GM12878 (cell line): ENCODE results near the gene CLEC3A. TPM values are rescaled to one million over a fixed set of nuclear protein-coding genes. Genes with fewer than 3 reads are reported as not detected.

Experiments
- ATAC-seq: fragments of 200-7000 bp; cut with Tn5 transposase; 3 replicates; pipeline ENCODE4 v1.9.1; 2020; ENCODE audit warnings: mild to moderate bottlenecking, moderate library complexity
- BruUV-seq: library from RNA; stranded (reverse); fragments of 400-500 nt; replicated peaks from 2 replicates; lab custom pipeline; 2021; lab: Mats Ljungman, UMichigan
- CTCF ChIA-PET: fragments of 300-600 bp; sonication (Branson Sonifier 250); formaldehyde crosslinking; extraction: SDS; loops from one replicate; lab custom pipeline; 2021; ENCODE audit warnings: inconsistent platforms; lab: Yijun Ruan, JAX
- POLR2A ChIA-PET: fragments of 350-600 bp; formaldehyde crosslinking; extraction: SDS; loops from one replicate; lab custom pipeline; 2021; ENCODE audit warnings: inconsistent platforms; lab: Charles Lee
- RAD21 ChIA-PET: fragments of 300-600 bp; sonication (Branson Sonifier 250); formaldehyde crosslinking; loops from one replicate; lab custom pipeline; 2023; ENCODE audit warnings: antibody characterized with exemption; ENCODE audit not compliant: unreplicated experiment; lab: Charles Lee
- SMC1A ChIA-PET: fragments of 300-600 bp; sonication (Branson Sonifier 250); formaldehyde crosslinking; loops from one replicate; lab custom pipeline; 2023; ENCODE audit not compliant: unreplicated experiment, uncharacterized antibody; lab: Charles Lee
- DNase-seq: peaks from one replicate; pipeline ENCODE4 v3.0.0-alpha.2; 2011; ENCODE audit warnings: low read depth, low spot score
- FAIRE-seq: peaks from 3 replicates; lab custom pipeline; 2011; peaks lifted over from hg19 to GRCh38; lab: Jason Lieb, UNC
- H2AFZ ChIP-seq: 2 replicates; pipeline ENCODE4 v1.6.0; 2011; ENCODE audit warnings: low read depth, low read length, control low read depth; ENCODE audit not compliant: control insufficient read depth
- H3K27ac ChIP-seq: 2 replicates; pipeline ENCODE4 v1.5.1; 2011; ENCODE audit warnings: control low read depth; ENCODE audit not compliant: control insufficient read depth, insufficient read depth
- H3K27me3 ChIP-seq, 2 experiments: replicated peaks in 1 of 2; 2 replicates each; pipeline versions ENCODE4 v1.6.0 to v1.6.1; 2011; ENCODE audit warnings: low read length in 1 of 2; ENCODE audit not compliant: control insufficient read depth in 2 of 2, insufficient read depth in 2 of 2
- H3K36me3 ChIP-seq, 2 experiments: 2 replicates each; pipeline ENCODE4 v1.5.1; 2011; ENCODE audit warnings: low read length in 1 of 2; ENCODE audit not compliant: control insufficient read depth in 2 of 2, insufficient read depth in 2 of 2
- H3K4me1 ChIP-seq: 2 replicates; pipeline ENCODE4 v1.6.1; 2011; ENCODE audit warnings: mild to moderate bottlenecking, low read length, moderate library complexity, mixed read lengths; ENCODE audit not compliant: control insufficient read depth, insufficient read depth
- H3K4me2 ChIP-seq: 2 replicates; pipeline ENCODE4 v1.6.0; 2011; ENCODE audit warnings: control low read depth; ENCODE audit not compliant: control insufficient read depth, insufficient read depth
- H3K4me3 ChIP-seq: fragments of 200-600 bp; sonication (generic); 2 replicates; pipeline ENCODE4 v1.5.1; 2016
- H3K79me2 ChIP-seq: 2 replicates; pipeline ENCODE4 v1.6.0; 2011; ENCODE audit warnings: low read length; ENCODE audit not compliant: control insufficient read depth, insufficient read depth
- H3K9ac ChIP-seq: 2 replicates; pipeline ENCODE4 v1.8.0; 2011; ENCODE audit warnings: low read length, control low read depth, mixed read lengths; ENCODE audit not compliant: control insufficient read depth, insufficient read depth
- H3K9me3 ChIP-seq: replicated peaks from 3 replicates; pipeline ENCODE4 v1.5.1; 2011; ENCODE audit warnings: mild to moderate bottlenecking, low read length; ENCODE audit not compliant: control insufficient read depth, insufficient read depth
- H4K20me1 ChIP-seq: 2 replicates; pipeline ENCODE4 v1.6.0; 2011; ENCODE audit not compliant: control insufficient read depth, insufficient read depth
- BHLHE40 ChIP-seq, 2 experiments: fragments of 450-650 bp in 1 of 2; IDR thresholded peaks; 2 replicates each; pipeline ENCODE4 v1.6.1; 2011 to 2017; ENCODE audit warnings: low read depth in 2 of 2, borderline replicate concordance in 1 of 2, improper control_type of control experiment in 1 of 2, low read length in 1 of 2, mild to moderate bottlenecking in 1 of 2
- HDAC6 ChIP-seq: fragments of 200-600 bp; sonication (generic); IDR thresholded peaks from one replicate; pipeline ENCODE4 v1.8.0; 2017; ENCODE audit warnings: antibody characterized with exemption; ENCODE audit not compliant: unreplicated experiment
- KDM1A ChIP-seq: fragments of 200-600 bp; sonication (generic); IDR thresholded peaks from 2 replicates; pipeline ENCODE4 v1.6.1; 2016; ENCODE audit warnings: borderline replicate concordance
- NFYB ChIP-seq: IDR thresholded peaks from 2 replicates; pipeline ENCODE4 v1.6.1; 2011; ENCODE audit warnings: low read depth, mild to moderate bottlenecking, low read length, improper control_type of control experiment, moderate library complexity; ENCODE audit not compliant: insufficient read depth
- RB1 ChIP-seq: fragments of 450-650 bp; formaldehyde crosslinking; IDR thresholded peaks from 2 replicates; pipeline ENCODE4 v1.6.1; 2017; ENCODE audit warnings: mild to moderate bottlenecking, borderline replicate concordance
- STAT3 ChIP-seq: IDR thresholded peaks from 2 replicates; pipeline ENCODE4 v1.6.1; 2011; ENCODE audit warnings: low read depth, low read length, improper control_type of control experiment
- WGBS: methylation state at CpG from one replicate; pipeline ENCODE4 v1.1.6; 2016; ENCODE audit warnings: low lambda C conversion rate; ENCODE audit not compliant: insufficient replicate concordance, insufficient coverage; ENCODE audit errors: missing lambda C conversion rate; 5-methylcytosine and 5-hydroxymethylcytosine counted together
- in situ Hi-C: fragments of 300-500 bp; cut with MboI; formaldehyde crosslinking; loops from 9 replicates; pipeline ENCODE4 v1.14.3; 2018; ENCODE audit warnings: mixed read lengths
- intact Hi-C: fragments of 100-400 bp; cut with micrococcal nuclease; formaldehyde crosslinking; loops from one replicate; pipeline ENCODE4 v1.14.2; 2022; ENCODE audit not compliant: unreplicated experiment
- polyA plus RNA-seq, 11 experiments: library from polyadenylated mRNA; depleted of rRNA in 4 of 11; unstranded in 6 of 11; stranded (reverse) in 5 of 11; fragments of >200 nt; fragmentation: Nextera tagmentation in 4 of 11; fragmentation: Illumina TruSeq in 1 of 11; extraction: Ambion mirVana in 4 of 11; extraction: Trizol in 1 of 11; gene quantifications; 1 replicate in 1 of 11; 2 replicates in 10 of 11; pipeline versions ENCODE4 v1.2.1 to v1.2.3, GENCODE V29; 2011 to 2016; ENCODE audit warnings: inconsistent platforms in 2 of 11, missing spikeins in 2 of 11, low read depth in 1 of 11
- total RNA-seq, 4 experiments: library from RNA; depleted of rRNA in 3 of 4; stranded (reverse); fragments of >200 nt in 3 of 4; fragmentation: Illumina TruSeq in 1 of 4; extraction: Trizol in 1 of 4; gene quantifications; 2 replicates each; pipeline versions ENCODE4 v1.2.1 to v1.2.3, GENCODE V29; 2013 to 2021
- TF ChIP-seq, protein P1 (sequence below): fragments of 450-650 bp; formaldehyde crosslinking; IDR thresholded peaks from 2 replicates; pipeline ENCODE4 v1.5.0; 2022; ENCODE audit warnings: mild to moderate bottlenecking, missing genetic modification characterization
- TF ChIP-seq, protein P2 (sequence below): fragments of 450-650 bp; IDR thresholded peaks from 2 replicates; pipeline ENCODE4 v1.6.1; 2017; ENCODE audit warnings: low read depth, mild to moderate bottlenecking, moderate library complexity
- TF ChIP-seq, protein P3 (sequence below): fragments of 150-350 bp; IDR thresholded peaks from 2 replicates; pipeline ENCODE4 v1.6.1; 2016; ENCODE audit warnings: low read depth, low read length
- TF ChIP-seq, protein P4 (sequence below): fragments of 450-650 bp; IDR thresholded peaks from 2 replicates; pipeline ENCODE4 v1.6.1; 2018; ENCODE audit warnings: borderline replicate concordance, mild to moderate bottlenecking; ENCODE audit not compliant: partially characterized antibody

Gene CLEC3A
- total and polyA plus RNA-seq, 10 of the 15 experiments (the other 5 are each of a cell fraction or from before 2014, with no cell fraction given): not detected

DNA sequence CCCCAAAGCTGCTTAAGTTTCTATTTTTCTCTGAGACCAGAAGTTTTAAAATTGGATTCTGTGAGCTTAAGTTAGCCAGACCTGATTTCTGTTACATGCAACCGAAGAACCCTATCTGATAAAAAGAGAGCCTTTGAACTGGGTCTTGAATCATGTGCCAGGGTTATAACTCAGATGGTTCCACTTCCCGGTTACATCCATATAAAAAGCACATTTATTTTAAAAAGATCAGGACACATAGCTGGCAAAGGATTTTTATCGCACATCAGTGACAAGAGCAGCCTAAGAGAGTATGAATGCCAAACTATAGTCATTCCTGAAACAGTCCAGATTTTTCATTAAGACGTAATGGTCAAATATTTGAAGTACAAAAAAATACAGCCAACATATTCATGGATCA lies 32.5 kb upstream of the CLEC3A start:
- Histone ChIP-seq H3K9me3 (no peaks in the 10 kb centered on the region; the same call in 2 of the 3 replicates), H3K27ac (no peak overlapping the region), H2AFZ (no peak overlapping the region), H3K36me3 (no peaks in the 10 kb centered on the region), H3K4me3 (no peak overlapping the region), H3K9ac (no peak overlapping the region), H3K4me2 (no peak overlapping the region), H4K20me1 (no peaks in the 10 kb centered on the region), H3K4me1 (no peaks in the 10 kb centered on the region; the same call in 1 of the 2 replicates), H3K27me3 (no peaks in the 10 kb centered on the region), H3K79me2 (no peaks in the 10 kb centered on the region)
- ChIA-PET SMC1A (no interaction called here), RAD21 (interaction anchor here (1.2 kb wide), 1 partner anchor 12 kb away, joined by 3 read pairs; no protein-coding TSS in a partner anchor), CTCF (interaction anchor here (1.2 kb wide), 1 partner anchor 12 kb away, joined by 5 read pairs; no protein-coding TSS in a partner anchor), POLR2A (interaction anchor here (0.7 kb wide), 1 partner anchor 13 kb away, joined by 3 read pairs; no protein-coding TSS in a partner anchor)
- no peak for ATAC-seq
- BruUV-seq: no TSS peak
- intact Hi-C loops (no loop called here), in situ Hi-C loops (no loop called here)
- WGBS: 40% methylated on average over 4 of the region's 4 CpGs
- TF ChIP-seq NFYB (no peak), STAT3 (no peak), RB1 (no peak), BHLHE40 (IDR thresholded peaks at IDR 0.05; ENCODE audit: borderline replicate concordance in 1 of 2, low read depth in 2 of 2, low read length in 1 of 2) (no peak), HDAC6 (no peak), KDM1A (no peak)
- TF ChIP-seq, protein P1, sequence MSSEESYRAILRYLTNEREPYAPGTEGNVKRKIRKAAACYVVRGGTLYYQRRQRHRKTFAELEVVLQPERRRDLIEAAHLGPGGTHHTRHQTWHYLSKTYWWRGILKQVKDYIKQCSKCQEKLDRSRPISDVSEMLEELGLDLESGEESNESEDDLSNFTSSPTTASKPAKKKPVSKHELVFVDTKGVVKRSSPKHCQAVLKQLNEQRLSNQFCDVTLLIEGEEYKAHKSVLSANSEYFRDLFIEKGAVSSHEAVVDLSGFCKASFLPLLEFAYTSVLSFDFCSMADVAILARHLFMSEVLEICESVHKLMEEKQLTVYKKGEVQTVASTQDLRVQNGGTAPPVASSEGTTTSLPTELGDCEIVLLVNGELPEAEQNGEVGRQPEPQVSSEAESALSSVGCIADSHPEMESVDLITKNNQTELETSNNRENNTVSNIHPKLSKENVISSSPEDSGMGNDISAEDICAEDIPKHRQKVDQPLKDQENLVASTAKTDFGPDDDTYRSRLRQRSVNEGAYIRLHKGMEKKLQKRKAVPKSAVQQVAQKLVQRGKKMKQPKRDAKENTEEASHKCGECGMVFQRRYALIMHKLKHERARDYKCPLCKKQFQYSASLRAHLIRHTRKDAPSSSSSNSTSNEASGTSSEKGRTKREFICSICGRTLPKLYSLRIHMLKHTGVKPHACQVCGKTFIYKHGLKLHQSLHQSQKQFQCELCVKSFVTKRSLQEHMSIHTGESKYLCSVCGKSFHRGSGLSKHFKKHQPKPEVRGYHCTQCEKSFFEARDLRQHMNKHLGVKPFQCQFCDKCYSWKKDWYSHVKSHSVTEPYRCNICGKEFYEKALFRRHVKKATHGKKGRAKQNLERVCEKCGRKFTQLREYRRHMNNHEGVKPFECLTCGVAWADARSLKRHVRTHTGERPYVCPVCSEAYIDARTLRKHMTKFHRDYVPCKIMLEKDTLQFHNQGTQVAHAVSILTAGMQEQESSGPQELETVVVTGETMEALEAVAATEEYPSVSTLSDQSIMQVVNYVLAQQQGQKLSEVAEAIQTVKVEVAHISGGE (CRISPR knock-in tag): no peak
- TF ChIP-seq, protein P2, sequence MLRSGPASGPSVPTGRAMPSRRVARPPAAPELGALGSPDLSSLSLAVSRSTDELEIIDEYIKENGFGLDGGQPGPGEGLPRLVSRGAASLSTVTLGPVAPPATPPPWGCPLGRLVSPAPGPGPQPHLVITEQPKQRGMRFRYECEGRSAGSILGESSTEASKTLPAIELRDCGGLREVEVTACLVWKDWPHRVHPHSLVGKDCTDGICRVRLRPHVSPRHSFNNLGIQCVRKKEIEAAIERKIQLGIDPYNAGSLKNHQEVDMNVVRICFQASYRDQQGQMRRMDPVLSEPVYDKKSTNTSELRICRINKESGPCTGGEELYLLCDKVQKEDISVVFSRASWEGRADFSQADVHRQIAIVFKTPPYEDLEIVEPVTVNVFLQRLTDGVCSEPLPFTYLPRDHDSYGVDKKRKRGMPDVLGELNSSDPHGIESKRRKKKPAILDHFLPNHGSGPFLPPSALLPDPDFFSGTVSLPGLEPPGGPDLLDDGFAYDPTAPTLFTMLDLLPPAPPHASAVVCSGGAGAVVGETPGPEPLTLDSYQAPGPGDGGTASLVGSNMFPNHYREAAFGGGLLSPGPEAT: no peak
- TF ChIP-seq, protein P3, sequence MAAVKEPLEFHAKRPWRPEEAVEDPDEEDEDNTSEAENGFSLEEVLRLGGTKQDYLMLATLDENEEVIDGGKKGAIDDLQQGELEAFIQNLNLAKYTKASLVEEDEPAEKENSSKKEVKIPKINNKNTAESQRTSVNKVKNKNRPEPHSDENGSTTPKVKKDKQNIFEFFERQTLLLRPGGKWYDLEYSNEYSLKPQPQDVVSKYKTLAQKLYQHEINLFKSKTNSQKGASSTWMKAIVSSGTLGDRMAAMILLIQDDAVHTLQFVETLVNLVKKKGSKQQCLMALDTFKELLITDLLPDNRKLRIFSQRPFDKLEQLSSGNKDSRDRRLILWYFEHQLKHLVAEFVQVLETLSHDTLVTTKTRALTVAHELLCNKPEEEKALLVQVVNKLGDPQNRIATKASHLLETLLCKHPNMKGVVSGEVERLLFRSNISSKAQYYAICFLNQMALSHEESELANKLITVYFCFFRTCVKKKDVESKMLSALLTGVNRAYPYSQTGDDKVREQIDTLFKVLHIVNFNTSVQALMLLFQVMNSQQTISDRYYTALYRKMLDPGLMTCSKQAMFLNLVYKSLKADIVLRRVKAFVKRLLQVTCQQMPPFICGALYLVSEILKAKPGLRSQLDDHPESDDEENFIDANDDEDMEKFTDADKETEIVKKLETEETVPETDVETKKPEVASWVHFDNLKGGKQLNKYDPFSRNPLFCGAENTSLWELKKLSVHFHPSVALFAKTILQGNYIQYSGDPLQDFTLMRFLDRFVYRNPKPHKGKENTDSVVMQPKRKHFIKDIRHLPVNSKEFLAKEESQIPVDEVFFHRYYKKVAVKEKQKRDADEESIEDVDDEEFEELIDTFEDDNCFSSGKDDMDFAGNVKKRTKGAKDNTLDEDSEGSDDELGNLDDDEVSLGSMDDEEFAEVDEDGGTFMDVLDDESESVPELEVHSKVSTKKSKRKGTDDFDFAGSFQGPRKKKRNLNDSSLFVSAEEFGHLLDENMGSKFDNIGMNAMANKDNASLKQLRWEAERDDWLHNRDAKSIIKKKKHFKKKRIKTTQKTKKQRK: no peak
- TF ChIP-seq, protein P4, sequence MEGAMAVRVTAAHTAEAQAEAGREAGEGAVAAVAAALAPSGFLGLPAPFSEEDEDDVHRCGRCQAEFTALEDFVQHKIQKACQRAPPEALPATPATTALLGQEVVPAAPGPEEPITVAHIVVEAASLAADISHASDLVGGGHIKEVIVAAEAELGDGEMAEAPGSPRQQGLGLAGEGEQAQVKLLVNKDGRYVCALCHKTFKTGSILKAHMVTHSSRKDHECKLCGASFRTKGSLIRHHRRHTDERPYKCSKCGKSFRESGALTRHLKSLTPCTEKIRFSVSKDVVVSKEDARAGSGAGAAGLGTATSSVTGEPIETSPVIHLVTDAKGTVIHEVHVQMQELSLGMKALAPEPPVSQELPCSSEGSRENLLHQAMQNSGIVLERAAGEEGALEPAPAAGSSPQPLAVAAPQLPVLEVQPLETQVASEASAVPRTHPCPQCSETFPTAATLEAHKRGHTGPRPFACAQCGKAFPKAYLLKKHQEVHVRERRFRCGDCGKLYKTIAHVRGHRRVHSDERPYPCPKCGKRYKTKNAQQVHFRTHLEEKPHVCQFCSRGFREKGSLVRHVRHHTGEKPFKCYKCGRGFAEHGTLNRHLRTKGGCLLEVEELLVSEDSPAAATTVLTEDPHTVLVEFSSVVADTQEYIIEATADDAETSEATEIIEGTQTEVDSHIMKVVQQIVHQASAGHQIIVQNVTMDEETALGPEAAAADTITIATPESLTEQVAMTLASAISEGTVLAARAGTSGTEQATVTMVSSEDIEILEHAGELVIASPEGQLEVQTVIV: no peak
- no peak for FAIRE-seq
- no peak for DNase-seq
